COLO829 (cell line): Measurements from ENCODE around the gene PGC.

ENCODE experiments used
- DNase-seq: peaks from one replicate; pipeline ENCODE4 v3.0.0; 2012; ENCODE audit warnings: low spot score

PGC gene

GRCh38 chr6:41697861-41698781 is 49.1 kb downstream of the PGC start:
- no peak for DNase-seq

GRCh38 chr6:41696788-41697187 is 50.4 kb downstream of the PGC start:
- no peak for DNase-seq

GRCh38 chr6:41695825-41696224 is 51.4 kb downstream of the PGC start:
- DNase-seq, result no peak

GRCh38 chr6:41694815-41695526 is 52.2 kb downstream of the PGC start:
- no peak for DNase-seq

- DNase-seq, result no peak
Measured at GRCh38 chr6:41693281-41694240, 53.6 kb downstream of the PGC start.

- DNase-seq, result no peak
Measured at GRCh38 chr6:41692730-41693129, 54.5 kb downstream of the PGC start.

- no peak for DNase-seq
Measured at GRCh38 chr6:41692080-41692675, 55.0 kb downstream of the PGC start.

GRCh38 chr6:41691426-41692079 is 55.6 kb downstream of the PGC start:
- DNase-seq, result no peak

GRCh38 chr6:41690541-41691330 is 56.5 kb downstream of the PGC start:
- no peak for DNase-seq

GRCh38 chr6:41689171-41690008 is 57.8 kb downstream of the PGC start:
- DNase-seq, result no peak

- DNase-seq, result no peak
Measured at GRCh38 chr6:41688256-41688965, 58.8 kb downstream of the PGC start.

- no peak for DNase-seq
Measured at GRCh38 chr6:41687501-41688175, 59.6 kb downstream of the PGC start.
